Measurements from ENCODE around the gene SYNE2. TPM values are rescaled to one million over a fixed set of nuclear protein-coding genes. Genes with fewer than 3 reads are reported as not detected.

SYNE2 gene
- total and polyA plus RNA-seq, 2 of the 8 experiments (the other 6 are each of a cell fraction or from before 2014, with no cell fraction given): 32.6 to 46.1 TPM

DNA sequence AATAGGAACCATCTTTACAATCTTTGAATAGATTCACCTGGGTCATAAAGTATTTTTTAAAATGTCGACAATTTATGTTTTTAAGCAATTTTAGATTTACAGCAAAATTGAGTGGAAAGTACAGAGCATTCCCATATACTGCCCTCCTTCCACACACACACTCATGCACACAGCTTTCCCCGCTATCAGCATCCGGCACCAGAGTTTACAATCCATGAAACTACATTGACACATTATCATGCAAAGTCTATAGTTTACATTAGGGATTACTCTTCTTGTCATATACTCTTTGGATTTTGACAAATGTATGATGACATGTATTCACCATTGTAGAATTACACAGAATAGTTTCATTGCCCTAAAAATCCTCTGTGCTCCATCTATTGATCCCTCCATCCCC, 9.0 kb upstream of the SYNE2 start:
- Histone ChIP-seq H3K4me3 (ENCODE audit: extremely low read depth in 1 of 4, insufficient read depth in 2 of 4, low read depth in 3 of 4, low read length in 4 of 4) (no peak overlapping the region), H3K79me1 (ENCODE audit: low read depth, low read length) (no peaks in the 10 kb centered on the region), H3K56ac (replicated peaks; ENCODE audit: insufficient read length, low read depth, low read length) (no peak overlapping the region), H4K8ac (ENCODE audit: extremely low read depth, insufficient read depth, low read length) (no peak overlapping the region), H3K79me2 (ENCODE audit: control insufficient read depth in 1 of 2, insufficient read depth in 2 of 2, low read length in 2 of 2) (no peaks in the 10 kb centered on the region), H2BK5ac (ENCODE audit: low read depth, low read length) (no peak overlapping the region), H3K9ac (replicated peaks in 1 of 4; ENCODE audit: extremely low read depth in 1 of 4, low read depth in 3 of 4, low read length in 3 of 4) (no peak overlapping the region), H2AK5ac (ENCODE audit: low read depth, low read length) (no peak overlapping the region), H3K27me3 (replicated peaks in 1 of 4; ENCODE audit: control insufficient read depth in 3 of 4, extremely low read depth in 1 of 4, insufficient read depth in 3 of 4, low read length in 3 of 4) (no peaks in the 10 kb centered on the region), H3K14ac (ENCODE audit: insufficient read length) (no peak overlapping the region), H3K36me3 (ENCODE audit: control insufficient read depth in 2 of 4, insufficient read depth in 4 of 4, low read length in 3 of 4) (no peaks in the 10 kb centered on the region), H3K18ac (ENCODE audit: extremely low read depth, low read length) (no peak overlapping the region), H3K9me3 (ENCODE audit: insufficient read depth in 2 of 2, low read depth in 1 of 2, low read length in 1 of 2) (peaks cover 0 to 6% of the 10 kb centered on the region in 2 experiments; a peak in 1 of 4 replicates), H2AFZ (ENCODE audit: low read length) (no peak overlapping the region), H4K91ac (replicated peaks; ENCODE audit: insufficient read length, low read length) (no peak overlapping the region), H3K4me2 (ENCODE audit: insufficient read depth in 1 of 2, low read depth in 2 of 2, low read length in 2 of 2) (no peak overlapping the region), H2BK20ac (ENCODE audit: low read length) (no peak overlapping the region), H2BK15ac (ENCODE audit: low read length) (no peak overlapping the region), H4K5ac (ENCODE audit: insufficient read length, low read depth, low read length) (no peak overlapping the region), H3K4ac (replicated peaks; ENCODE audit: insufficient read length, low read depth, low read length) (no peak overlapping the region), H2BK12ac (ENCODE audit: low read depth, low read length) (no peak overlapping the region), H2BK120ac (replicated peaks; ENCODE audit: low read depth, low read length) (no peak overlapping the region), H4K20me1 (replicated peaks in 1 of 2; ENCODE audit: control insufficient read depth in 1 of 2, insufficient read depth in 2 of 2, low read length in 2 of 2) (no peaks in the 10 kb centered on the region), H3K23ac (ENCODE audit: insufficient read length) (no peak overlapping the region), H3K4me1 (replicated peaks in 1 of 4; ENCODE audit: control insufficient read depth in 3 of 4, insufficient read depth in 4 of 4, low read length in 3 of 4) (no peaks in the 10 kb centered on the region), H3K23me2 (ENCODE audit: low read depth, low read length) (no peaks in the 10 kb centered on the region), H3K27ac (ENCODE audit: low read depth, low read length) (no peak overlapping the region)
- TF ChIP-seq GABPA (IDR thresholded peaks at IDR 0.05; ENCODE audit: borderline replicate concordance, insufficient read depth, low read length): no peak
- TF ChIP-seq, protein P1, sequence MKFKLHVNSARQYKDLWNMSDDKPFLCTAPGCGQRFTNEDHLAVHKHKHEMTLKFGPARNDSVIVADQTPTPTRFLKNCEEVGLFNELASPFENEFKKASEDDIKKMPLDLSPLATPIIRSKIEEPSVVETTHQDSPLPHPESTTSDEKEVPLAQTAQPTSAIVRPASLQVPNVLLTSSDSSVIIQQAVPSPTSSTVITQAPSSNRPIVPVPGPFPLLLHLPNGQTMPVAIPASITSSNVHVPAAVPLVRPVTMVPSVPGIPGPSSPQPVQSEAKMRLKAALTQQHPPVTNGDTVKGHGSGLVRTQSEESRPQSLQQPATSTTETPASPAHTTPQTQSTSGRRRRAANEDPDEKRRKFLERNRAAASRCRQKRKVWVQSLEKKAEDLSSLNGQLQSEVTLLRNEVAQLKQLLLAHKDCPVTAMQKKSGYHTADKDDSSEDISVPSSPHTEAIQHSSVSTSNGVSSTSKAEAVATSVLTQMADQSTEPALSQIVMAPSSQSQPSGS (IDR thresholded peaks at IDR 0.05; ENCODE audit: low read length): no peak
- WGBS, 2 experiments (ENCODE audit: extremely low coverage in 1 of 2, insufficient coverage in 1 of 2, insufficient read length in 1 of 2, insufficient replicate concordance in 2 of 2, low coverage in 1 of 2, low lambda C conversion rate in 2 of 2, missing lambda C conversion rate in 1 of 2): 90% methylated on average over 3 of the region's 3 CpGs; no CpG with 5 or more reads in 1 of the 2 experiments
- DNase-seq (ENCODE audit: low read depth in 1 of 2, low spot score in 2 of 2) (no peak), FAIRE-seq (no peak)
- POLR2A ChIA-PET (ENCODE audit: partially characterized antibody): interaction anchor here (0.7 kb wide), 1 partner anchor 391 kb away, joined by 3 read pairs; no protein-coding TSS in a partner anchor
- CTCF ChIA-PET (ENCODE audit: partially characterized antibody): no interaction called here

All from H1 (cell line).